Measurements from ENCODE around the gene GAPDHS.

The GAPDHS gene

GRCh38 chr19:35529241-35530218 lies 3.7 kb upstream of the GAPDHS start:
- H3K4me3 ChIP-seq (ENCODE audit: low read depth, low read length): no peak overlapping the region
- H3K79me2 ChIP-seq: no peaks in the 10 kb centered on the region
- no peak overlapping the region for H2AFZ ChIP-seq
- no peak overlapping the region for H3K27ac ChIP-seq
- no peak overlapping the region for H3K9ac ChIP-seq
- H3K9me3 ChIP-seq (ENCODE audit: control insufficient read depth, low read length): no peaks in the 10 kb centered on the region
- H3K27me3 ChIP-seq (ENCODE audit: control insufficient read depth, insufficient read depth, low read length): no peaks in the 10 kb centered on the region
- peaks cover 2% of the 10 kb centered on the region for H3K4me1 ChIP-seq
- H3K36me3 ChIP-seq (ENCODE audit: control insufficient read depth, insufficient read depth, low read length): no peaks in the 10 kb centered on the region
- TF ChIP-seq CTCF (IDR thresholded peaks at IDR 0.05): no peak
- H3K4me2 ChIP-seq (ENCODE audit: low read length): no peak overlapping the region

GRCh38 chr19:35531291-35531690 lies 2.0 kb upstream of the GAPDHS start:
- H3K79me2 ChIP-seq: no peaks in the 10 kb centered on the region
- no peak for TF ChIP-seq CTCF (IDR thresholded peaks at IDR 0.05)
- H3K27me3 ChIP-seq (ENCODE audit: control insufficient read depth, insufficient read depth, low read length): no peaks in the 10 kb centered on the region
- no peaks in the 10 kb centered on the region for H3K36me3 ChIP-seq (ENCODE audit: control insufficient read depth, insufficient read depth, low read length)
- no peak overlapping the region for H3K4me3 ChIP-seq (ENCODE audit: low read depth, low read length)
- H3K9ac ChIP-seq: no peak overlapping the region
- peaks cover 2% of the 10 kb centered on the region for H3K4me1 ChIP-seq
- H3K27ac ChIP-seq: no peak overlapping the region
- H2AFZ ChIP-seq: no peak overlapping the region
- H3K4me2 ChIP-seq (ENCODE audit: low read length): no peak overlapping the region
- no peaks in the 10 kb centered on the region for H3K9me3 ChIP-seq (ENCODE audit: control insufficient read depth, low read length)

GRCh38 chr19:35533822-35534392 lies 651 bp downstream of the GAPDHS start:
- no peak for TF ChIP-seq CTCF (IDR thresholded peaks at IDR 0.05)
- Histone ChIP-seq H2AFZ (peak overlapping the region; percentile 28), H3K36me3 (ENCODE audit: control insufficient read depth, insufficient read depth, low read length) (no peaks in the 10 kb centered on the region), H3K9ac (no peak overlapping the region), H3K4me2 (ENCODE audit: low read length) (peak overlapping the region; percentile 52), H3K4me1 (peaks cover 2% of the 10 kb centered on the region), H3K9me3 (ENCODE audit: control insufficient read depth, low read length) (no peaks in the 10 kb centered on the region), H3K4me3 (ENCODE audit: low read depth, low read length) (no peak overlapping the region), H3K27ac (no peak overlapping the region), H3K79me2 (no peaks in the 10 kb centered on the region), H3K27me3 (ENCODE audit: control insufficient read depth, insufficient read depth, low read length) (no peaks in the 10 kb centered on the region)

- Histone ChIP-seq H3K4me1 (peaks cover 2% of the 10 kb centered on the region), H3K27me3 (ENCODE audit: control insufficient read depth, insufficient read depth, low read length) (no peaks in the 10 kb centered on the region), H3K4me3 (ENCODE audit: low read depth, low read length) (no peak overlapping the region), H3K36me3 (ENCODE audit: control insufficient read depth, insufficient read depth, low read length) (no peaks in the 10 kb centered on the region), H3K4me2 (ENCODE audit: low read length) (no peak overlapping the region), H3K27ac (no peak overlapping the region), H2AFZ (no peak overlapping the region), H3K9ac (no peak overlapping the region), H3K79me2 (no peaks in the 10 kb centered on the region), H3K9me3 (ENCODE audit: control insufficient read depth, low read length) (no peaks in the 10 kb centered on the region)
- TF ChIP-seq CTCF (IDR thresholded peaks at IDR 0.05): no peak
Measured at GRCh38 chr19:35534803-35535480, 1.7 kb downstream of the GAPDHS start.
